GM19372 (cell line): ENCODE measurements around the gene EGFL7.

Experiments used
- ATAC-seq: cut with Tn5 transposase; IDR thresholded peaks from one replicate; pipeline ENCODE4 v1.9.1; 2021; ENCODE audit warnings: mild to moderate bottlenecking, low read depth, moderate library complexity; ENCODE audit not compliant: unreplicated experiment

EGFL7 gene

GRCh38 chr9:136658849-136659535, 3.7 kb upstream of the EGFL7 start:
- no peak for ATAC-seq

- ATAC-seq = no peak
Measured at GRCh38 chr9:136659861-136660784, 2.6 kb upstream of the EGFL7 start.

GRCh38 chr9:136660971-136661550, 1.7 kb upstream of the EGFL7 start:
- ATAC-seq = no peak

- no peak for ATAC-seq
Measured at GRCh38 chr9:136661641-136662325, 933 bp upstream of the EGFL7 start.

GRCh38 chr9:136662326-136662655, 425 bp upstream of the EGFL7 start:
- no peak for ATAC-seq

GRCh38 chr9:136664000-136664915, 1.5 kb downstream of the EGFL7 start:
- no peak for ATAC-seq

GRCh38 chr9:136665111-136665703, 2.5 kb downstream of the EGFL7 start:
- ATAC-seq = no peak

GRCh38 chr9:136665704-136666371, 3.1 kb downstream of the EGFL7 start:
- no peak for ATAC-seq

GRCh38 chr9:136666372-136667213, 3.9 kb downstream of the EGFL7 start:
- no peak for ATAC-seq

GRCh38 chr9:136667214-136667939, 4.7 kb downstream of the EGFL7 start:
- ATAC-seq = no peak

GRCh38 chr9:136667940-136668760, 5.4 kb downstream of the EGFL7 start:
- no peak for ATAC-seq

GRCh38 chr9:136668983-136669790, 6.5 kb downstream of the EGFL7 start:
- no peak for ATAC-seq

- ATAC-seq = no peak
Measured at GRCh38 chr9:136669791-136670464, 7.2 kb downstream of the EGFL7 start.

- no peak for ATAC-seq
Measured at GRCh38 chr9:136670576-136671253, 8.0 kb downstream of the EGFL7 start.

- no peak for ATAC-seq
Measured at GRCh38 chr9:136671254-136671614, 8.5 kb downstream of the EGFL7 start.
